NCI-H345 treated with DMSO at 0.1 percent for 48 hours (cell line): ENCODE results near the gene ATP6V0D1.

Source experiments
- DNase-seq: peaks from one replicate; lab custom pipeline; 2025; ENCODE audit not compliant: unreplicated experiment; lab: John Stamatoyannopoulos, UW

Gene ATP6V0D1

DNA sequence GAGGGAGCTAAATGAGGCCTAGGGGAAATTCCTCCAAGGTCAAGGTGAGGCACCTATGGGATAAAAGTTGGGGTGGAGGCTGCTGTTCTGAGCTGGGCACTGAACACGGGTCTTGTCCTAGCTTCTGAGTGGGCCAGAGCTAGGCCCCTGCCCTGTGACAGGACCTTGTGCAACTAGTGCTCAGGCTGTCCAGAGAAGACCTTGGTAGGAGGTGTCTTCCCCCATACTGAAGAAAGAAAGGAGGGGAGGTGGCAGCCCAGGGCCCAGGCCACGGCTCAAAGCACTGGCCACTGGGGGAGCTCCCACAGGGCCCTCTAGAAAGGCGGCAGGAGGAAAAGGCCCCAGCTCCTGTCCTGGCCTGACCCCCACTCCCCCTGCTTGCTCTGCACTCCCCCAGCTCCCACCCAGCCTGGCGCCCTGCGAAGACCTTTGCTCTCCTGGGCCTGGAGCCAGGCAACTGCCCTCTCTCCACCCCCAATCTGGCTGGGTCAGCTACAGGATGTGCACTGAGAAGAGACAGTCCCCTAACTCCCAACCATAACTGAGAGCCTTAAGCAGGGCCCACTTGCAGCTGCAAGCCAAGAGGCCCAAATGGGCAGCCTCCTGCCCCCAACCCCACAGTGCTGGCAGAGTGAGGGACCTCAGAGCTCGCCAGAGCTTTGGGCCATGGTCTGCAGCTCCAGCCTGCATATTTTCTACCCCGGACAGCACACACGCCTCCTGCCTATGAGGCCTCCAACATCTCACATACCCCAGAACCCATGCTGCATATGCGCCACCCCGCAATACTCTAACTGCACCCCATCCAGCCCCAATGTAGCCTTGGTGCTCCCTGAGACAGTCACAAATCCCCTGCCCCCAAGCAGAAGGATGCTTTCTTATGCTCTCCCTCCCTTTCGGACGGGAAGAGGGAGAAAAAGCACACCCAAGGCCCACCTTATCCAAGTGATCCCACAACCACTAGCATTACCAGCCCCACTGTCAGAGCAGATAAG lies 34.7 kb downstream of the ATP6V0D1 start:
- DNase-seq = no peak

GRCh38 chr16:67445441-67445912 lies 35.5 kb downstream of the ATP6V0D1 start:
- no peak for DNase-seq

GRCh38 chr16:67445126-67445426 lies 35.9 kb downstream of the ATP6V0D1 start:
- DNase-seq = no peak

DNA sequence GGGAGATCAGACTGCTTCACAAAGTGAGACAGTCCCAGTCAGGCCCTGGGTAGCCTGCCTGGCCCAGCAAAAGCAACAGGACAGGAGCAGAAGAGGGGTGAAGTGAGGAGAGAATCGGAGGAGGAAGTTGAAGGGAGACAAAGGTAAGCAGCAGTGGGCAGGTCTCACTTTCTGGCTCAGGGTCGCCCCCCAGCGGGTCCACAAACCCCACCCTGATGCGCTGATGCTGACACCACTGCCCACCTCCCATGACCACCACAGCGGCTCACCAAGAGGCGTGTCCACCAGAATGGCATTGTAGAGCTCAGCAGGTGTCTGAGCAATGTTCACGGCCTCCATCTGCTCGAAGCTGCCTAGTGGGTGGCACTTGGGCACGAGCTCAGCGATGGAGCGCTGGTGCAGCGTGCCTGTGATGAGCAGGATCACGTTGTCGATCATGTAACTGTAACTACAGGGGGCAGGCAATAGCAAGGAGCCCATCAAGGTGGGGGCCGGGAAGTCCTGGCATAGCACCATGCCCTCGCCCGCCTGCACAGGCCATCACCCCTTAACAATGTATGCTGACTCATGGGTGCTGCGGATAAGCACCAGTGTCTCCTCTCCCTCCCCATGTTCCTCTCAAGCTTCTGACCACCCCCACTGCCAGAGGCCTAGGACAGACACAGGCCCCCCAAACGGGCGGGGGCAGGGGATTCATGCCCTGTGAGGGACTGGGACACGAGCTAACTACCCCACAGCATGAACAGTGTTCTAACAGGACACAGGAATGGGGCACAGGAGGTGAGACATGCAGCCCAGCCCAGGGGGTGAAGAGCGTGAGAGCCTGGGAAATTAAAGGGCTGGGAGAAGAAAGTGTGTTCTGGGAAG lies 36.5 kb downstream of the ATP6V0D1 start:
- no peak for DNase-seq

GRCh38 chr16:67443265-67443664 lies 37.7 kb downstream of the ATP6V0D1 start:
- DNase-seq = no peak

DNA sequence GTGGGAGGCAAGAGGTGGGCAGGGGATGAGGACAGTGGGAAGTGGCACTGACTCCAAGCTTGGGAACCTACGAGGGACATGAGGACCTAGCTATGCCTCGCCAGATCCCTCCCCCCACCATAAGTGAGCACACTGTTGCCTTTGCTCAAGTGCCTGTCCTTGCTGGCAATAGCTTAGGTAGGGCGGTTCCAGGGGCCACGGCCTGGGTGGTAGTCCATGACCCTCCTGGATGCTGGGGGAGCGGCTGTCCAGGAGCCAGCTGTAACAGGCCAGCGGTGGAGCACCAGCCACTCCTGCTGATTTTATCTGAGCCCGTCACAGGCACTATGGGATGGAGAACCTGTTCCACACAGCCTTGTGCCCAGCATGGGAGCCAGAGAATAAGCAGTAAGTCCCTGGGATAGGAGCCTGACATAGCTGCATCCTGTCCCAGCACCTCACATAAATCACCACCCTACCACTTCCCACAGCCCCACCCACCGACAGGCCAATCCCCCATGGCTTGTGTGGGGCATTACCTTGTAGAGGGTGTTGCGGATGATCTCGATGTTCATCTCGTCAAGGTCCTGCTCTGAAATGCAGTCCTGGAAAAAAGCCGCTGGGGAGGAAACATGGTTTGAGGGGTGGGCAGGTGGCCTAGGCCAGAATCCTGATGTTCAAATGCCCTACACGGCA lies 38.2 kb downstream of the ATP6V0D1 start:
- DNase-seq = no peak

DNA sequence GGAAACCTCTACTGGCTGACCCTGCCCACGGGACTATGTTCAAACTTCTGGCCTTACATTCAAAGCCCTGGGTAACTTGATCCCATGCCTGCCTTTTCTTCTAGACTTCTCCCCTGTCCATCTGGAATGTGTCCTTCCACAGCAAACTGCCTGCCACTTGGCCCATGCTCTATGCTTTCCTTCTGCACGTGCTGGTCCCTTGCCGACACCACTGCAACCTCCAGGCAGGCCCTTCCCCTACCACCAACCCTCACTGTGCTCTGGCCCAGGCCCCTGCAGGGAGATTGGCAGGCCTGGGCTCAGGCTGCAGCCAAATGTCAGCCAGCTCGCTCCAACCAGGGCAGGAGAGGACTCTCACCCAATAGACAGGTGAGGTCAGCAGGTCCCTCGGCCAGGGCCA lies 39.0 kb downstream of the ATP6V0D1 start:
- no peak for DNase-seq

- DNase-seq = no peak
Observed at GRCh38 chr16:67441271-67441753, 39.6 kb downstream of the ATP6V0D1 start.

DNA sequence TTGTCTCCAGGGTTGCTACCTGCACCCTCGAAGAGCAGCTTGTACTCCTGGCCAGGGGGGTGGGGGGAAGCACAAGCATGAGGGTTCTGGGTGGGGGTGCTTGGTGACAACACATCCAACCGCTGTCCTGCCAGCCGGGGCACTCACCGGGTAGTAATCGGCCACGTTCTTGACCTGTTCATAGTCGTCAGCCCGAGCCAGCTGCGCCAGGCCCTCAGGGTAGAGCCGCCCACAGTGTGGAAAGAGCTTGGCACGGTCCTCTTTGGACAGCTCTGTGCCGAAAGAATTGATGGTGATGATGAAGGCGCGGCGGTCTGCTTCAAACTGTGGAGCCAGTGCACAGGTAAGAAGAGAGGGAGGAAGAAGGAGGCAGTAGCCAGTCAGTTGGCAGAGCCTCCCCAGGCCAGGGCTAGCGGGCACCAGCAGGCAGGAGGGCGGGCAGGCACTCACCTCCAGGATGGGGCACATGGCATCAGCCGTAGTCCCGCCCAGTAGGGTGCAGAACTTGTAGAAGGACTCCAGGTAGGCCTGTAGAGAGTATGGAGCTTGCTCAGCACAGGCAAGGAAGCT lies 42.0 kb downstream of the ATP6V0D1 start:
- DNase-seq = no peak

GRCh38 chr16:67438098-67438791 lies 42.7 kb downstream of the ATP6V0D1 start:
- no peak for DNase-seq

- DNase-seq = no peak
Observed at GRCh38 chr16:67437513-67437912, 43.4 kb downstream of the ATP6V0D1 start.

GRCh38 chr16:67436640-67437193 lies 44.2 kb downstream of the ATP6V0D1 start:
- no peak for DNase-seq

- DNase-seq = no peak
Observed at GRCh38 chr16:67435758-67436164, 45.2 kb downstream of the ATP6V0D1 start.

- no peak for DNase-seq
Observed at GRCh38 chr16:67433131-67433719, 47.7 kb downstream of the ATP6V0D1 start.

DNA sequence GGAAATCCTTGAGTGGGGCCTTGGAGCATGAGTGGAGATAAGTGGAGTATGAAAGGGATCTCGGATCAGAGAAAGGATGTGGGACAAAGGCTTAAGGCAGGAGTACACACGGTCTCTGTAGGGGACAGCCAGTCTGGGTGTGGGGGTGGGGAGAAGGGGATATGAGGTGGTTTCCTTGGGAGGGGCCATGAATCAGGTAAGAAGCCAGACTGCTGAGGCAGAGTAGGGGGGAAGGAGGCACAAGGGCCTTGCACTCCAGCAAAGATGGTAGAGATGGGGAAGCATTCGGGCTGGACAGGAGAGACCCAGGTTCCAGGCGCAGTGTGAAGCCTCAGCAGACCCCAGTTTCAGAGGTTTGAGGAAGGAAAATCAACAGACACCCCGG lies 48.5 kb downstream of the ATP6V0D1 start:
- DNase-seq = no peak

DNA sequence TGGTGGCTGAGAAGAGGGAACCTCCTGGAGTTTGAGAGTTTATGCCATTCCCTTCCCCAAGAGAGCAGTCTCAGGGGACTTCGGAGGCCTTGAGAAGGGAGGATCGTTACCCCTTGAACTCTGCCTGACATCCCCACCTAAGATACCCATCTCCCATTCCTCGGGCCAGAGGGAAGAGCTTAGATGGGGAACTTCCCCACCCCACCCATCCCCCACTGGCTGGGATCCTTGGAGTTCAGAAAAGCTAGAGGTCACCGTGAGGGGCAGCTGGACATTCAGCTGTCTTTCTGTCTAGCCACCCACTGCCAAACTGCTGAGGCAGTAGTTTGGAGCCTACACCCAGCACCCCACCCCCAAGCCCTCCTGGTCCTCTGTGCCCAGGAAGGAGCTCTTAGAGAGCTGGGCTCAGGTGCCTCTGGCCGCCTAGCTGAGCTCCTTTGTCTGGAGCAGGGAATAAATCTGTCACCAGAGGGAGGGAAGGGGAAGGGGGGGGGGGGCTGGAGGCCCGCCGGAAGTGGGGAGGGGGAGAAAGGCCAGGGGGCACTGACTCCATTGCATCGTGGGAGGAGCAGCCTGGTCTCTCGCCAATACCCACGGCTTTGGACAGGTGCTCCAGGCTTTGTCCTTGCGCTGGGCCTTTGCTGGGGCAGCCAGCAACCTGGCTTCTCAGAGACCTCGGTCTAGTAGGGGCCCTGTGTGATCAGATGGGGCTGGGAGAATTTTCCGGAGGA lies 49.0 kb downstream of the ATP6V0D1 start:
- no peak for DNase-seq

GRCh38 chr16:67430977-67431774 lies 49.8 kb downstream of the ATP6V0D1 start, which contains the start of gene HSD11B2:
Gene HSD11B2 (plus strand): TSS chr16:67431121. CDS start chr16:67431249, 128 bp downstream.
- no peak for DNase-seq

GRCh38 chr16:67430504-67430976 lies 50.4 kb downstream of the ATP6V0D1 start:
- DNase-seq = no peak
